Retinal pigment epithelial cell (primary cell): Measurements from ENCODE around the gene NVL.

ENCODE experiments used
- DNase-seq: peaks from one replicate; pipeline ENCODE4 v3.0.0-alpha.2; 2010; ENCODE audit warnings: low read depth
- H3K4me3 ChIP-seq: 2 replicates; pipeline ENCODE4 v1.5.1; 2011; ENCODE audit warnings: mild to moderate bottlenecking, low read length, control low read depth, moderate library complexity
- TF ChIP-seq, protein P1 (sequence below): conservative IDR thresholded peaks from 2 replicates; pipeline ENCODE4 v1.5.1; 2011; ENCODE audit warnings: low read depth, low read length, control low read depth, inconsistent platforms

NVL gene

DNA sequence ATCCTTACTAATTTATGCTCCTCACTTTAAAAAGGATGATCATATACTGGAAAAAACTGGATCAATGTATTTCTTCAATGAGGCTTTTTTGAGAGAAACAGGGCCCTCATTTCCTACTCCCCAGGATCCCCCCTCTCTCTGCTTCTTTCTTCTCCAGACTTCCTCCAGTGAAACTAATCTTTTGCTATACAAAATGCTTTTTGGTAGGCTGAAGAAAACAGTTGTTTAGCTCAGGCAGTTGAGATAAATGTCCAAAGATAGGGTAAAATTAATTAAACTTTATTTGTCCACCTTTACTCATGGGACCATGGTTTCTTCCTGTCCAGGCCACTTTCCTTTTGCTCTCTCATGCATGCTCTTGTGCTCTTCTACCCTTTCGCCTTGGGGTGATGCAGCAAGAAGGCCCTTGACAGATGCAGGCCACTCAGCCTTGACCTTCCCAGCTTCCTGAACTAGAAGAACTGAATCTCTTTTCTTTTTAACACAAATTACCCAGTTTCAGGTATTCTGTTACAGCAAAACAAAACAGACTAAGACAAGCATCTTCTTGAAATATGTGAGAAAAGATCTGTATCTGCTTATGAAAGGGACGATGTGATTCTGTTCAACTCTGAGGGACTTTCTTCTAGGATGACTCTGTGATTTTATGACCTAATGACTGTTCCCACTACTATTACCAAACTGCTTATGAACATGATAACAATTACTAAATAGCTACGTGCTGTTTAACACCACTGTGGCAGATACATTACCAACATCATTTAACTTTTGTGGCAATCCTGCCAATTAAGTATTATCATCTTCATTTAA, 63.7 kb downstream of the NVL start:
- TF ChIP-seq, protein P1, sequence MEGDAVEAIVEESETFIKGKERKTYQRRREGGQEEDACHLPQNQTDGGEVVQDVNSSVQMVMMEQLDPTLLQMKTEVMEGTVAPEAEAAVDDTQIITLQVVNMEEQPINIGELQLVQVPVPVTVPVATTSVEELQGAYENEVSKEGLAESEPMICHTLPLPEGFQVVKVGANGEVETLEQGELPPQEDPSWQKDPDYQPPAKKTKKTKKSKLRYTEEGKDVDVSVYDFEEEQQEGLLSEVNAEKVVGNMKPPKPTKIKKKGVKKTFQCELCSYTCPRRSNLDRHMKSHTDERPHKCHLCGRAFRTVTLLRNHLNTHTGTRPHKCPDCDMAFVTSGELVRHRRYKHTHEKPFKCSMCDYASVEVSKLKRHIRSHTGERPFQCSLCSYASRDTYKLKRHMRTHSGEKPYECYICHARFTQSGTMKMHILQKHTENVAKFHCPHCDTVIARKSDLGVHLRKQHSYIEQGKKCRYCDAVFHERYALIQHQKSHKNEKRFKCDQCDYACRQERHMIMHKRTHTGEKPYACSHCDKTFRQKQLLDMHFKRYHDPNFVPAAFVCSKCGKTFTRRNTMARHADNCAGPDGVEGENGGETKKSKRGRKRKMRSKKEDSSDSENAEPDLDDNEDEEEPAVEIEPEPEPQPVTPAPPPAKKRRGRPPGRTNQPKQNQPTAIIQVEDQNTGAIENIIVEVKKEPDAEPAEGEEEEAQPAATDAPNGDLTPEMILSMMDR, result no peak
- DNase-seq, result no peak
- no peak overlapping the region for H3K4me3 ChIP-seq

DNA sequence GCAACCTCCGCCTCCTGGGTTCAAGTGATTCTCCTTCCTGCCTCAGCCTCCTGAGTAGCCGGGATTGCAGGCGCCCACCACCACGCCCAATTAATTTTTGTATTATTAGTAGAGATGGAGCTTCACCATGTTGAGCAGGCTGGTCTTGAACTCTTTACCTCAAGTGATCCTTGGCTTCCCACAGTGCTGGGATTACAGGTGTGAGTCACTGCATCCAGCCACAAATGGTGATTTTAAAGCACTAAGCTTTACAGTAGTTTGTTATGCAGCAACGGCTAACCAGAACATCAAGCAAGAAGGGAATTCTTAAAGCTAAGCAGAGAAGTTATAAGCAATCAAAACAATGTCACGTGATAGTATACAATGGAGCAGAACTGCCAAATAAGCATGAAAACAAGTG, 65.7 kb downstream of the NVL start:
- H3K4me3 ChIP-seq, result no peak overlapping the region
- TF ChIP-seq, protein P1, result no peak
- DNase-seq, result no peak

DNA sequence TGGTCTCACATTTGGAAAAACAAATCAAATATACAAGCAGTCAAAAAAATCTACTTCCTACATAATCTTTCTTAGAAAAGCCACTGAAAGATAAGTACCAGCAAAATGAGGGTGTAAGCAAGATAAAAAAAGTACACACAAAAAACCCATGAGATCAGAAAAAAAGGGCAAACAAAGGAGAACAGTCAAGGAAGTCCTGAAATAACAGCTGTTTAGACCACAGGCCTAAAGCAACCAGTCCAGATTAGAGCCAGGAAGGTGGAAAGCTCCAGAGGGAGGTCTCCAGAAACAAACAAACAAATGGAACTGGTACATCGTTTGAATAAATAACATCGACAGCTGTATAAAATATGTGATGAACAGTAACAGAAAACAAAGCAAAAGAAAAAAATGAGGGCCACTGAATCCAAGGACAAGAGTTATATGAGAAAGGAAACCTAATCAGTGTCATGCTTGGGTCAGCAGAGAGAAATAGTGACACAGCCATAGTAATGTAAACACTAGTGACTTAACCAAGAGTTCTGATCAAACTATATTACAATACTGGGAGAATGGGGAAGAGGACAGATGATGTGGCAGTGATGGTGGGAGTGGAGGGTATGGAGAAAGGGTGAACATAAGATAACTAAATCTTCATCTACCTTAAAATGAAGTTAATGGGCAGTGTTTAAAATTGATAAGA, 67.5 kb downstream of the NVL start:
- no peak overlapping the region for H3K4me3 ChIP-seq
- TF ChIP-seq, protein P1, result no peak
- DNase-seq, result no peak

DNA sequence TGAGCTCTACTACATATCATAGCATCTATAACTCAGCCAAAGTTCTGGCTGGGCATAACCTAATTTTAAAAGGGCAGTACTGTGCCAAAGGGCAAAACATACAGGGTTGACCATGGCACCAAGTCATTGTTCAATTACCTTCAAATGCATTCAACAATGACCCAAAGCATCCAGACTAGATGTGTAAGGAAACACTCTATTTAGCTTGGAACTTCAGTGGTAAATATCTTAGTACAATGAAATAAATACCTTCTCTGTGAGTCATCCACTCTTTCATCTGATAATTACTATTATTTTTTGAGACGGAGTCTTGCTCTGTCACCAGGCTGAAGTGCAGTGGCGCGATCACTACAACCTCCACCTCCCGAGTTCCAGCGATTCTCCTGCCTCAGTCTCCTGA, 70.0 kb downstream of the NVL start:
- TF ChIP-seq, protein P1, result no peak
- H3K4me3 ChIP-seq, result no peak overlapping the region
- DNase-seq, result no peak

DNA sequence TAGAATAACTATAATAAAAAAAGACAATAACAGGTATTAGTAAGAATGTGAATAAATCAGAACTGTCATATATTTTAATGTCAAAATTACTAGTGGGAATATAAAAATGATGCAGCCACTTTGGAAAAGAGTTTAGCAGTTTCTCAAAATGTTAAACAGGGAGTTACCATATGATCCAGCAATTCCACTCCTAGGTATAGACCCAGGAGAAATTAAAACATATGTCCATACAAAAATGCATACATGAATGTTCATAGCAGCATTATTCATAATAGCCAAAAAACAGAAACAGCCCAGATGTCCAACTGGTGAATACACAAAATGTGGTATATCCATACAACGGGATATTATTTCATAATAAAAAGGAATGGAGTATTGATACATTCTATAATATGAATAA, 71.6 kb downstream of the NVL start:
- no peak overlapping the region for H3K4me3 ChIP-seq
- TF ChIP-seq, protein P1, result no peak
- DNase-seq, result no peak

DNA sequence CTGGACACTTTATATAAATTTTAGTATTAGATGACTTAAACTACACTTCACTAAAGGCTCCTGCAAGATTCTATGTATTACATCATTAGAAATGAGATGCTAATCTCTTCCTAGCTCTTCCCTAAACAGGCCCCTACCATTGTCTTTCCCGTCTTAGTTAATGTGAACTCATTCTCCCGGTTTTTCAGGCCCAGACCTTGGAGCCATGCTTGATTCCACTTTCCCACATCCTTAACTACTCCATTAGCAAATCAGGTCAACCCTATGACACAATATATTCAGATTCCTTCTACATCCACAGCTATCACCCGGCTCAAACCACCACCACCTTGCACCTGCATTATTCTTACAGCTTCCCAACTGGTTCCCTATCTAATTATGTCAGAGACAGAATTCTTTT, 73.3 kb downstream of the NVL start:
- H3K4me3 ChIP-seq, result no peak overlapping the region
- DNase-seq, result no peak
- TF ChIP-seq, protein P1, result no peak

DNA sequence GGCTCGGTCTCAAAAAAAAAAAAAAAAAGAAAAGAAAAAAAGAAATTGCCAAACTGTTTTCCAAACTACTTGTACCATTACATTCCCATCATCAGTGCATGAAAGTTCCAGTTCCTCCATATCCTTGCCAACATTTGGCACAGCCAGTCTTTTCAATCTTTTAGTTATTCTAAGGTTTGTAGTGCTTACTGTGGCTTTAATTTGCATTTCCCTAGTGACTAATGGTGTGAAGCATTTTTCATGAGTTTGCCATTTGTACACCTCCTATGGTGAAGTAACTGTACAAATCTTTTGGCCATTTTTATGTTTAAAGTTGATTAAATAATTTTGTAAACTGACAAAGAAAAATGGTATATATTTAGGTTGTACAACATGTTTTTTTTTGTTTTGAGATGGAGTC, 76.3 kb downstream of the NVL start:
- no peak overlapping the region for H3K4me3 ChIP-seq
- TF ChIP-seq, protein P1, result no peak
- no peak for DNase-seq
